ENCODE measurements around the gene NLRP9. TPM values are rescaled to one million over a fixed set of nuclear protein-coding genes. Genes with fewer than 3 reads are reported as not detected.

NLRP9 gene
- total and polyA plus RNA-seq, 2 of the 13 experiments (the other 11 are each of a cell fraction or from before 2014, with no cell fraction given): not detected

- TF ChIP-seq MXD4 (CRISPR knock-in tag; IDR thresholded peaks at IDR 0.05) (no peak), PHB2 (IDR thresholded peaks at IDR 0.05; ENCODE audit: partially characterized antibody) (no peak), SALL2 (CRISPR knock-in tag; IDR thresholded peaks at IDR 0.05) (no peak), NRL (CRISPR knock-in tag; IDR thresholded peaks at IDR 0.05; ENCODE audit: borderline replicate concordance) (no peak), ZBTB40 (IDR thresholded peaks at IDR 0.05) (peak; percentile 66), ZBTB40 (CRISPR knock-in tag; IDR thresholded peaks at IDR 0.05) (peak; percentile 99), RORA (CRISPR knock-in tag; IDR thresholded peaks at IDR 0.05) (no peak)
- BruUV-seq (replicated peaks): no TSS peak
Measured at GRCh38 chr19:55681131-55682092, 56.8 kb downstream of the NLRP9 start.

More at GRCh38 chr19:55681131-55682092, 56.8 kb downstream of the NLRP9 start:
- Histone ChIP-seq H3K9me3 (ENCODE audit: low read length) (no peaks in the 10 kb centered on the region), H3K4me1 (ENCODE audit: insufficient read depth, low read length) (peaks cover 81% of the 10 kb centered on the region), H3K36me3 (replicated peaks in 1 of 2; ENCODE audit: control insufficient read depth in 1 of 2, insufficient read depth in 2 of 2, low read length in 2 of 2) (peaks cover 28 to 65% of the 10 kb centered on the region in 2 experiments), H3K79me2 (ENCODE audit: insufficient read depth, low read length) (peaks cover 67% of the 10 kb centered on the region), H3K9ac (ENCODE audit: insufficient read depth, low read depth, low read length) (no peak overlapping the region), H3K27me3 (ENCODE audit: control insufficient read depth in 1 of 2, insufficient read depth in 2 of 2, low read length in 2 of 2) (no peaks in the 10 kb centered on the region), H3K4me3 (replicated peaks in 1 of 3; ENCODE audit: insufficient read depth in 1 of 3, low read depth in 2 of 3, low read length in 3 of 3) (no peak overlapping the region), H2AFZ (ENCODE audit: low read length) (no peak overlapping the region), H3K27ac (ENCODE audit: extremely low read length, insufficient read depth, low read length) (peak overlapping the region; percentile 49), H4K20me1 (ENCODE audit: insufficient read depth, low read length) (no peaks in the 10 kb centered on the region; the same call in 1 of the 2 replicates), H3K4me2 (ENCODE audit: low read depth, low read length) (no peak overlapping the region)
- FAIRE-seq: no peak
- WGBS (ENCODE audit: low lambda C conversion rate): 87% methylated on average over 9 of the region's 9 CpGs
- no peak for DNase-seq (ENCODE audit: low spot score)
- CTCF ChIA-PET (ENCODE audit: low intra/inter-chr PET ratio, low total read pairs): no interaction called here
- POLR2A ChIA-PET: interaction anchor here (1.2 kb wide), 1 partner anchor 27 kb away, joined by 4 read pairs; no protein-coding TSS in a partner anchor
- in situ Hi-C loops (cut with HindIII; ENCODE audit: extremely low pct_ligation_motif_present, low pct_unique_long_range_greater_than_20kb) (no loop called here), intact Hi-C loops (cut with micrococcal nuclease; ENCODE audit: unreplicated experiment) (no loop called here)
- ATAC-seq: no peak
